ENCODE measurements around the gene FLT4. TPM values are rescaled to one million over a fixed set of nuclear protein-coding genes. Genes with fewer than 3 reads are reported as not detected.

The FLT4 gene
- total RNA-seq, 1 experiment from 2014 or later, result 0.10 TPM

DNA sequence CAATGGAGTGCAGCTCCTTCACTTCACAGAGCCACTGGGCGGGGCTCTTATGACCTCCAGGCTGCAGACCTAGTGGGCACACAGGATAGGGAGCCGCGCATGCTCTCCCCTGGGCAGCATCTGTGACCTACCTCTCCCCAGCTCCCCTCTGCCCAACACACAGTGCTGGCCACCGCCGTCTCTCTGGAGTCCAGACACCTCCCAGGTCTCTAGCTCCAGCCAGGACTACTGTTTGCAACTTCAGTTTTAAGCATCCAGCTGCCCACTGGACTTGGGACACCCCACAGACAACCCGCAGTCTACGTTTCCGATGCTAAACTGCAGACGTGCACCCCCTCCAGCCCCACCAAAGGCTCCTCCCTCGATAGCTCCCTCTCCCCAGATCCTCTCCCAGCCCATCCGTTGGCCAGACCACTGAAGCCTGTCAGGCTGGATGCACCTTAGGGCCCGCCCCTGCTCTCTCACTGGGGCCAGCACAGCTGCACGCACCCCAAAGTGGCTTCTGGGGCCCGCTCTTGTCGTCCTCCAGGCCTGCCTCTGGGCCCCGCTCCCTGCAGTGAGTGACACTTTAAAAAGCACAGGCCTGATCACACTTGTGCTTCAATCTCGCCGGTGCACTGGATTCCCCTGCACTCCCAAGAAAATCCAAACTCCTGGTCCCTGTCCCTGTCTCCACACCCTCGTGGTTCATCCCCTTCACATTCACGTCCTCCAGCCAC, 11.3 kb downstream of the FLT4 start:
- 0 out of 2 replicates have a peak, but pooled peaks cover 3% of the 10 kb centered on the region for H3K27me3 ChIP-seq
- DNase-seq, result no peak
- no peaks in the 10 kb centered on the region for H3K9me3 ChIP-seq
- H3K4me3 ChIP-seq, result no peak overlapping the region
- H3K36me3 ChIP-seq, result no peaks in the 10 kb centered on the region

DNA sequence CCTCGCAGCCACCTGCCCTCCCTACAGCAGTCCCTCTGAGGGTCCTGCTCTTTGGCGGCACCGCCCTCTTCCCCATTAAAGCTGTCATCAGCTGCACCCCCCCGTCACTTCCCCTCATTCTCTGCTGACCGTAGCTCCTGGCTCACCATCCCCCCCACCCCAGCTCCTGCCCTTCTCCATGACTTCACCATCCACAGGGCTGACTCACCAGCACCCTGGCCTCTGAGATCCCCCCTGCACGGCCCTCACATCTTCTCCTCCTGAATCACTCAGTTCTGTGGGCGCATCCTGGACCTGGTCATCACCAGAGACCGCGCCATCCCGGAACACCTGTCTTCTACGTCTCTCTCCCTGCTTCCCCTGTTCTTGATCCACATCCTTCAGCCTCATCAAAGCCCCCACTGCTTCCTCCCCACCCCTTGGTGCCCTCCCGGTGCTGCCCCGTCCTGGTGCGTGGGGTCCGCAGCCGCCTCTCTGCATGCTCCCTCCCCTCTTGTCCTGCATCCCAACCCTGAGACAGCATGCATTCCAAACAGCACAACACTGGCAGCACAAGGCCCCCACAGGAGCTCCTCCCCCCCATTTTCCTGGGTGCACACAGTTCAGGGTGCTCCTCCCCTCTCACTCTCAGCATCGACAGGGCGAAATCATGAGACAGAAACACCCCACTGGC, 12.9 kb downstream of the FLT4 start:
- Histone ChIP-seq H3K36me3 (no peaks in the 10 kb centered on the region), H3K4me3 (no peak overlapping the region), H3K9me3 (no peaks in the 10 kb centered on the region), H3K27me3 (no peaks in the 10 kb centered on the region)
- DNase-seq, result peak; percentile 55

DNA sequence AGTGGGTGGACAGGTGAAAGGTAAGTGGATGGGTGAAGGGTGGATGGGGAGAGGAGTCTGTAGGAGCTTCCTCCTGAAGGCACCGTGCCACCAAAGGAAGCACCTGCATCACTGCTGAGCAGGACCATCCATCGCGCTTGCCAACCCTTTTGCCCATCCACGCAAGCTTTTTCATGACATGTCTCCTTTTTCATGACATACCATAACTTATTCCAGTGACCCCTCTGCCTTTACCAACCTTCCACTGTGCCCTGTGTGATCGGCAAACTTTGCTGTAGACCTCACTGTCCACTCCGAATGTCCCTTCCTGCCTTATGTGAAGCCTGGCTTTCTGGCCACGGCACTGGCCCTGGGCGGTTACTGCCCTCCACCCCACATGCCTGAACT, 13.4 kb downstream of the FLT4 start:
- Histone ChIP-seq H3K36me3 (no peaks in the 10 kb centered on the region), H3K4me3 (no peak overlapping the region), H3K27me3 (no peaks in the 10 kb centered on the region), H3K9me3 (no peaks in the 10 kb centered on the region)
- no peak for DNase-seq

DNA sequence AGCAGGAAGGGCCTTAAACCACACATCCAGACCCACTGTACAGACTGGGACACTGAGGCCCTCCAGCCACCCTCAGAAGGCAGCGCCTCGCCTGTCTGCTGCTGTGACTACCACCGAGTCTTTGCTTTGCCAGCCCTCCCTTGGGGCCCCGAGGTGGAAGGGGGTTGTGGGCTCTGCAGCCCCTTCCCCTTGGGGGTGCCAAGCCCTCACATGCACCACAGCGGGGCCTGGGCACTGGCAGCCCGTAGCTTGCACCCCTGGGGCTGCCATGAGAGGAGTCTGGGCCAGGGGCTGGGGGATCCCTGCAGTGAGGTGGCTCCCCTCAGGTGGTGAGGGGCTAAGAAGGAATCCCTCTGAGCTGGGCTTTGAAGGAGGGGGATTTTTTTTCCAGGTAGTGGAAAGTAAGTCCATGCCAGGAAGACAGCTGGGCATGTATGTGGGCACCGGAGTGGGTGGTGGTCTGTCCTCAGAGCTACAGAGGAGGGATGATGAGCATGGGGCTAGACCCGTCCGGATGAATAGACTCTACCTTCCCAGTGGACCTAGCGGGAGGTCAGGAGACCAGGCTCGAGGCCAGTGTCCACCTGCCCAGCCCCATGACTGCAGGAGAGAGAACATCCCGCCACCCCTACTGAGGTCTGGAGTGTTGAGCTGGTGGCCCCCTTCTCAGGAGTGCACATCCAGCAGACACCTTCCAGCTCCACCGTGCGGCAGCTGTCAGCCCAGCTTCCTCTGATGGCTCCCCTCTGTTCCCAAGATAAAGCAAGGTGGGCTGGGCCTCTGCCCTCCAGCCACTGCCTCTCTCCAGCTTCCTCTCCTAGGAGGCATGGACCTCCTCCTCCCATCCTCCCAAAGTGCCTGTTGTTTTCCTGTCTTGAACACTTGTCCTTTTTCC, 15.9 kb downstream of the FLT4 start:
- no peak for DNase-seq
- Histone ChIP-seq H3K36me3 (no peaks in the 10 kb centered on the region), H3K9me3 (no peaks in the 10 kb centered on the region), H3K27me3 (no peaks in the 10 kb centered on the region), H3K4me3 (no peak overlapping the region)

DNA sequence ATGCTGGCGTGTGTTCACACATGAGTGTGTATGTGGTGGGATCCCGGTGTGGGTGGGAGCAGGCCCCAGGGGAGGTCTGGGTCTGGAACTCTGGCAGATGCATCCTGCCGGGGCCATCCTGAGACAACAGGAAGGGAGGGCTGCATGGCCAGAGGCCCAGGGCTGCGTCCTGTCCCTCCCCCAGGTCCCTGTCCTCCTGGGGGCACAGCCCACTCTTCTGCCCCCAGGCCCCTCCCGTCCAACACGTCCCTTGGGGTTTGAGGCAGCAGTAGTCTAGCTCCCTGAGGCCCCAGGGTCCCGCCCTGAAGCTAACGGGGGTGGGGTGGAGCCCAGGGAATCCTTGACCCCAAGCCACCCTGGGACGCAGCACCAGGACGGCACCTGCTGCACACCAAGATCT, 16.6 kb downstream of the FLT4 start:
- H3K27me3 ChIP-seq, result no peaks in the 10 kb centered on the region
- H3K36me3 ChIP-seq, result no peaks in the 10 kb centered on the region
- no peaks in the 10 kb centered on the region for H3K9me3 ChIP-seq
- H3K4me3 ChIP-seq, result no peak overlapping the region
- DNase-seq, result no peak

DNA sequence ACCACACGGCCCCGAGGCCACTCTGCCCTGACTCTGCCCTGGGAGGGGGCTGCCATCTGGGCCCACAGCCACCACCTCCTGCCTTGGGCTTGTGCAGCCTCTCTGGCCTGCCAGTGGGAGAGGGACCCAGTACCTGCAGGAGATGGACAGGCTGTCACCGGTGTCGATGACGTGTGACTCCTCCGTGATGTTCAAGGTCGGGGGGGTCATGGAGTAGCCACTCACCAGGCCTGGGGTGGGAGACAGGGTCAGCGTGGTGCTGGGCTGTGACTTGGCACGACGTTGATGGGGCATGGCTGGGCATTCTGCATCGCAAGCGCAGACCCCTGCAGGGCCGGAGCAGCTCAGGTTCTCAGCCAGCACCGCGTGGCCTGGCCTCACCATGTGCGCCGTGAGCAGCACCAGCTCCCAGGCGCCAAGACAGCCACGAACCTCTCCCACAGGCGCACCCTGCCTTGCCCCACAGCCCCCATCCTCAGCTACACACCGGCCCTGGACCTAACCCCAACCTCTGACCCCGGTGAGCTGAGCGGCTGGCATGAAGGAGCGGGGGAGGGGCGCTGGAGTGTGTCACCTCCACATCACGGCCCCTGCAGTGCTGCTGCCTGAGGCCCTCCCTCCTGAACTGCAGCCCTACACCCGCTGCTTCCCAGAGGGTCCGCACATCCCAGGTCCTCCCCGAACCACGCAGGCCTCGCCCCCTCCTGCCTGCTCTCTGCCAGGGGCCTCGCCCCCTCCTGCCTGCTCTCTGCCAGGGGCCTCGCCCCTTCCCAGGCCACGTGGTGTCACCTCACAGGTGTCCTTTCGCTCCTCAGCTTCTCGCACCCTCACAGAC, 17.6 kb downstream of the FLT4 start:
- DNase-seq, result no peak
- Histone ChIP-seq H3K4me3 (no peak overlapping the region), H3K36me3 (no peaks in the 10 kb centered on the region), H3K27me3 (no peaks in the 10 kb centered on the region), H3K9me3 (no peaks in the 10 kb centered on the region)

DNA sequence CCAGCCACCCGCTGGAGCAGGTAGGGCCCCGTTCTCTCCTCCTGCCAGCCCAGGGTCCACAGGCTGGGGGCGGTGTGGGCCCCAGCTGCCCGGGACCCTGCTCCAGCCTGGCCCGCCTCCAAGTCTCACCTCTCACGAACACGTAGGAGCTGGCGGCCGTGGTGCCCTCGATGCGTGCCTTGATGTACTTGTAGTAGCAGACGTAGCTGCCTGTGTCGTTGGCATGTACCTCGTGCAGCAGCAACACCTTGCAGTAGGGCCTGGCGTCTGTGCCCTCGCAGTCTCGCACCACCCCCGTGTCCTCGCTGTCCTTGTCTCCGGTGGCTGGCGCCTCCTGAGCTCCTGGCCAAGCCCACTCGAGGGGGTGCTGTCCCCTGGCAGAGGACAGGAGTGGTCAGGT, 19.0 kb downstream of the FLT4 start:
- no peak for DNase-seq
- no peaks in the 10 kb centered on the region for H3K27me3 ChIP-seq
- no peak overlapping the region for H3K4me3 ChIP-seq
- H3K9me3 ChIP-seq, result no peaks in the 10 kb centered on the region
- no peaks in the 10 kb centered on the region for H3K36me3 ChIP-seq

DNA sequence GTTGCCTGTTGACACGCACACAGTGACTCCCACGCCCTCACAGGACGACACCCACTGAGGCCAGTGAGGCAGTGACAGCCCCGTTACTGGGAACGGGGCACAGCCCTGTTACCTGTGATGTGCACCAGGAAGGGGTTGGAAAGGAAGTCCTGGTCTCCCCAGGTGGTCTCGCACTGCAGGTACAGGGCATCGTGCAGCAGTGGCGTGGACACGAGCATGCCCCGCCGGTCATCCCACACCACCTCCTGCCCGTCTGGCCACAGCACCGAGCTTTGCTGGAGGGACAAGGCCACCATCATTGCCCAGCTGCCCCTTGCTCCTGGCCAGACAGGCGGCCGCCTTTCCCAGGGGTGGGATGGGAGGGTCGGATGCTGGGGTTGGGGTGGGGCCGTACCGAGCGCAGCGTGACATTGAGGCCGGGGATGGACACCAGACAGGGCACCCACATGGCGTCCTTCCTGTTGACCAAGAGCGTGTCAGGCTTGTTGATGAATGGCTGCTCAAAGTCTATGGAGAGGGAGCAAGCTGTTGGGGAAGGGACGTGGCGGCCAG, 19.5 kb downstream of the FLT4 start:
- H3K9me3 ChIP-seq, result no peaks in the 10 kb centered on the region
- H3K36me3 ChIP-seq, result no peaks in the 10 kb centered on the region
- no peak overlapping the region for H3K4me3 ChIP-seq
- H3K27me3 ChIP-seq, result no peaks in the 10 kb centered on the region
- DNase-seq, result no peak

DNA sequence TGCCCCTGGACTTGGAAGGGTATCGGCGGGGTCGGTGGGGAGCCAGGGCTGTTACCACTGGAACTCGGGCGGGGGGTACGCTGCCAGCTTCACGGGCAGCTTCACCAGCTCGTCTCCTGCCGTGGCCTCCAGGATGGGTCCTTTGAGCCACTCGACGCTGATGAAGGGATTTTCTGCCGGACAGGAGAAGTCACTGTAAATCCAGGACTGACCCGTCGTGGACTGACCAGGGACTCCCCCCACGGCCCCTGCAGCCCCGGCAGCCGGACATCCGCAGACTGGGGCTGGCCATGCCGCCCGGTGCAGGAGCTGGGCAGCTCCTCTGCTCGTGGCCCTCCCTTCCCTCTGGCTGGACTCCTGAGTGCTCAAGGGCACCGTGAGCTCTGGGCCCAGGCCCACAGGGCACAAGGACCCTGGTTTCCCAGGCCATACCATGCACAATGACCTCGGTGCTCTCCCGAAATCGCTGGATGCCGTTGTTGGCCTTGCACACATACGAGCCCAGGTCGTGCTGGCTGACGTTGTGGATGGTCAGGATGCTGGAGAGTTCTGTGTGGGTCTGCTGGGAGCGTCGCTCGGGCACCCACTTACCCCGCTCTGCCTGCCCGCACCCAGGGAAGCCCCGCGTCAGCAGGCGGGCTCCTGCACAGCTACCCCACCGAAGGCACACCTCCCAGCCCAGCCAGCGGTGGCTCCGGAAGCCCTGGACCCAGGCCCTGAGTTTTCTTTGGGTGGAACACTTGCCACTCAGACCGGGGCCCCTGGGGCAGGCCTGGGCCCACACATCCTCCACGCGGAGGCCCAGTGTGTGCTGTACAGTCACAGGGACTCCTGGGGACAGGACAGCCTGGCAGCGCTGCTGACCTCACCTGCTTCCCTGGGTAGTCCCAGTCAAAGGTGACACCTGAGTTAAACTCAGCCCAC, 20.3 kb downstream of the FLT4 start:
- DNase-seq, result no peak
- Histone ChIP-seq H3K27me3 (no peaks in the 10 kb centered on the region), H3K4me3 (no peak overlapping the region), H3K36me3 (no peaks in the 10 kb centered on the region), H3K9me3 (no peaks in the 10 kb centered on the region)

DNA sequence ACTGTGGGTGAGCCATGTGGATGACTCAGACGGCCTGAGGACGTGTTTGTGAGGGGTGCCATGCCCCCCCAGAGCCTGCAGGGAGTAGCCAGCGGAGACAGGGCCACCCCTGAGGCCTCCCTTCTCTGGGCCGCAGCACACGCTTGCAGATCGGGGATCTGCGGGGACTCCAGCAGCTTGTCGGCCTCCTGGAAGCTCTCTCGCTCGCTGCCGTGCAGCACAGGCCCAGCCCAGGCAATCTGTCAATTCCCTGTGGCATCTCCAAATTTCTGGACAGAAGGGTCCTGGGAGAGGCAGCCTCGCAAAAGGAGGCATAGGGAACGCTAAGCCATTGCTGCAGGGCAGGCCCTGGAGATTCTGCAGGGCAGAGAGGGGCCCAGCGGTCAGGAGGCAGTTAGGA, 21.2 kb downstream of the FLT4 start:
- Histone ChIP-seq H3K9me3 (no peaks in the 10 kb centered on the region), H3K36me3 (no peaks in the 10 kb centered on the region), H3K27me3 (no peaks in the 10 kb centered on the region), H3K4me3 (no peak overlapping the region)
- no peak for DNase-seq

DNA sequence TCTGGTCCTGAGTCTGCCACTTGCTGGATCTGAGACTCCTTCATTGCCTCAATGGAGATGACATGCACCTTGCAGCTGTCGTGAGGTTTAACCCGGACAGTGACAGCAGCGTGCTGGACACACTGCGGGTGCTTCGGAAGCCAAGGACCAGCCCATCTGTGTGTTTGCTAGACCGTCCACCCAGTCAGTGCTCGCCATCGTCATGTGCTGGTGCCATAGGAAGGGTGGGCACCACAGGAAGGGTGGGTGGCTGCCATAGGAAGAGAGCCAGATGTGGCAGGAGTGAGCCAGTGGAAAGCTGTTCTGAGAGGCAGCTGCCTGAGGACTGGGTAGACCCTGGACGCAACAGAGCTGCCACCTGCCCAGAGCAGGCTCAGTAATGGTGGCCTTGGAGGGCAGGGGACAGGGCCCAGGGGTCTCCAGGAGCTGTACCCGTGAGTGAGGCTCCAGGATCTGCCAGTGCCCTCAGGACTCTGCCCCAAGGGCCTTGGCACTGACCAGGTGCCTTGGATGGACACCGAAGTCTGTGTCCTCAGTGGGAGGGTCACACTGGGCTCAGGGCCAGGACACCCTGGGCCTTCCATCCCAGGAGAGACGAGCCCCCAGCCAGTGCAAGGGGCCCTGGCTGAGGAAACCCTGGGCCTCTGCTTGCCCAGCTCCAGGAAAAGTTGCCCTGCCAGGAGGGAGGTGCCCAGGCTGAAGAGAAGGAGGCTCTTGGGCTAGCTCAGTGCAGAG, 21.8 kb downstream of the FLT4 start:
- Histone ChIP-seq H3K4me3 (no peak overlapping the region), H3K9me3 (no peaks in the 10 kb centered on the region), H3K27me3 (no peaks in the 10 kb centered on the region), H3K36me3 (no peaks in the 10 kb centered on the region)
- no peak for DNase-seq

DNA sequence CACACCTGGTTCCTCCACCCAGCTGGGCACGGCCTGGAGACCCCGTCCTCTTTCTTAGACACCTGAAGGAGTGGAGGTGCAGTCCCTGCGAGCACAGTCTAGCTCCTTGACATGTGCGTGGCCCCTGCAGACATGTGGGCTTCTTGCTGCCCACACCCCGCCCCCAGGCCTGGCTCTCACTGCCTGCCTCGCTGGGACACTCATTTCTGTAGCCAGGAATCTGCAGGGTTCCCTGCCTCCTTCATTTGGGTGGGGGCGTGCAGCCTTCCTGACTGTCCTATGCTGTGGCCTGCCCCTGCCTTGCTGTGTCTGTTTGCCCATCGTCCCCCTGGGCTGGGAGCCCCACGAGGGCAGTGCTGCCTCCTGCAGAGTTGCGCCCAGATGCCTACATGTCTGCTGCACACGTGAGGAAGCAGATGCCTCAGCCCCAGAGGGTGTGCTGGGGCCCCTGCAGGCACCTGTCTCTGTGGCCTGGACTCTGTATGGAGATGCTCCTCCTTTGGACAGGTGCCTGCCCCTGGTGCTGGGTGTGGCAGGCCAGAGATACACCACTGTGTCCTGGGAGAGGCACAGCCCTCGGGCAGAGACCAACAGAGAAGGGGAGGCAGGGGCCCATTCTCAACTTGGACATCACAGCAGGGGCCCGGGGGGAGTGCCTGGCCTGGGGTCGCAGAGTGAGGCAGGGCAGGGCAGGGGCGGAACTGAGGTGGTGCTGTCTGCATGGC, 22.6 kb downstream of the FLT4 start:
- H3K36me3 ChIP-seq, result no peaks in the 10 kb centered on the region
- no peak for DNase-seq
- no peaks in the 10 kb centered on the region for H3K9me3 ChIP-seq
- no peak overlapping the region for H3K4me3 ChIP-seq
- no peaks in the 10 kb centered on the region for H3K27me3 ChIP-seq

DNA sequence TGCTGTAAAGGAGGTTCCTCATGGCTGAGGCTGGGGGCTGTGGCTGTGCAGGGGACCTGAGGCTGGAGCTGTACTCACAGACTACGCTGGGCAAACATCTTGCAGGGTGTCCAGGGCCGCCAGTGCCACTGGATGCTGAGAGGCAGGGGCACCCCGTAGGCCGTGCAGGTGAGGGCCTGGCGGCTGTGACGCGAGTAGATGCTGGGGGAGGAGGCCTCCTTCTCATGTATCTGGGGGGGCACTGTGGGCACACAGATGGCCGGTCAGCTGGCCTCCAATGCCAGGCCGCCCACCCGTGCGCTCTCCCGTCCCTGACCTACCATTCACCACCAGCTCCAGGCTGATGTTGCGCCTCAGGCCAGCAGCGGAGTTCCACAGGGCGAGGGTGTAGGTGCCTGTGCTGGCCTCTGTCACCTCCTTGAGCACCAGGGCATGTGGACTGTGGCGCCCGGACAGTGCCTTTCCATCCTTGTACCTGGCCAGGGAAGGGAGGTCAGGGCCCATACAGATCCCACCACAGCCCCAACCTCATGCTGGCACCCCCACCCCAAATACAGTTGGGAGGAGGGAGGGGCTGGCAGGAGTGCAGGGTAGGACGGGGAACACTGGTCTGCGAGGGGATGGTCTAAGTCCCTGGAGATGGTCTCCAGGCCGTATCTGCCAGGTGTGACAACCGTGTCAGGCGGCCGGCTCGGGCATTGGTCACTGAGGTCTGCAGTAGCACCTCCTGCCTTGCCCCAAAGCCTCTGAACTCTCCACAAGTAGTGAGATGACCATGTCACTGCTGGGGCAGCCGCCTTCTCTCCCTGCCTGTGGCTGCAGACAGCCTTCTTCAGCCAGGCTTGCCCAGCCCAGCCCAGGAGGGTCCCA, 23.4 kb downstream of the FLT4 start:
- no peak for DNase-seq
- Histone ChIP-seq H3K4me3 (no peak overlapping the region), H3K9me3 (no peaks in the 10 kb centered on the region), H3K36me3 (no peaks in the 10 kb centered on the region), H3K27me3 (no peaks in the 10 kb centered on the region)
